Measurements from ENCODE around the gene RING1.

RING1 gene

GRCh38 chr6:33249732-33250630 is 41.7 kb downstream of the RING1 start:
- DNase-seq: no peak

DNA sequence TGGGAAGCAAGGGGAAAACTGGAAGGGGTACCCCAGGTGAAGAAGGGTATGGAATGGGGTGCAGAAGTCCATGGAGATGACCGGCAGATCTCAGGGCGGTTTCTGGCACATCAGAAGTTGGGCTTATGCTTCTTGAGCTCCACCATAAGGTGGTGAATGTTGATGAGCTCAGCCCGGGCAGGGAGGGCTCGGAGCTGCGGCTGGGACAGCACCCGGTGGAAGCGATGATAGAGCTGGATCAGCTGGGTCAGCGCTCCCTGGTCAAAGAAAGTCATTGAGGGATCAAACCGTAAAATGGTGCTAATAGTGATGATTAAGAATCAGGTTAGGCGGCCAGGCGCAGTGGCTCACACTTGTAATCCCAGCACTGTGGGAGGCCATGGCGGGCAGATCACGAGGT is 42.4 kb downstream of the RING1 start:
- no peak for DNase-seq

- no peak for DNase-seq
These were observed 43.2 kb downstream of the RING1 start for GRCh38 chr6:33251395-33252012.

DNA sequence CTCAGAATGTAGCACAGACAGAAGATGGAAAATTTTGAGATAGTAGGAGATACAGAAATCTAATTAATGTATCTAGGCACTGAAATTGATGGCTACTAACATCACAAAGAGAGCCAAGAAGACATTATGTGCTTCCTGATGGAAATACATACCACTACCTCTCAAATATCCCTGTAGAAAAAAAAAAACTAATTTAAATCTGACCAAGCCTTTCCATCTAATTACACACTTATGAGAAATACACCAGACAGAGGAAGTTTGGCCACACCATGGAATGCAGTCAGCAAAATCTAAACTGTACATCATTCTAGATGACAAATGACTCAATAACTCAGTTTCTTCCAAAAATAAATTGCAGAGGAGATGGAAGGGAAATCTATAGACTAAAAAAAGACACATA is 44.5 kb downstream of the RING1 start:
- no peak for DNase-seq

GRCh38 chr6:33254591-33254990 is 46.3 kb downstream of the RING1 start:
- no peak for DNase-seq

- DNase-seq: no peak
These were observed 50.7 kb downstream of the RING1 start for GRCh38 chr6:33259032-33259431.

All from NCI-H2029 treated with DMSO at 0.1 percent for 48 hours (cell line).